Gastrocnemius medialis (tissue), 4 donors: Measurements from ENCODE around the gene SZT2.

ENCODE experiments used
- POLR2A ChIP-seq, 2 donors: fragments of 450-650 bp; IDR thresholded peaks; one replicate each; pipeline ENCODE4 v1.6.1; 2017; ENCODE audit warnings: antibody characterized with exemption in 2 of 2, mild to moderate bottlenecking in 2 of 2, moderate library complexity in 2 of 2
- TF ChIP-seq, protein P1 (sequence below), 5 experiments: fragments of 450-650 bp in 3 of 5; fragments of 200-600 bp in 2 of 5; sonication (generic) in 2 of 5; IDR thresholded peaks in 4 of 5; conservative IDR thresholded peaks in 1 of 5; 1 replicate in 4 of 5; 2 replicates in 1 of 5; pipeline ENCODE4 v1.5.1; 2016 to 2019; ENCODE audit warnings: antibody characterized with exemption in 5 of 5, mild to moderate bottlenecking in 3 of 5, moderate library complexity in 3 of 5

DNA sequence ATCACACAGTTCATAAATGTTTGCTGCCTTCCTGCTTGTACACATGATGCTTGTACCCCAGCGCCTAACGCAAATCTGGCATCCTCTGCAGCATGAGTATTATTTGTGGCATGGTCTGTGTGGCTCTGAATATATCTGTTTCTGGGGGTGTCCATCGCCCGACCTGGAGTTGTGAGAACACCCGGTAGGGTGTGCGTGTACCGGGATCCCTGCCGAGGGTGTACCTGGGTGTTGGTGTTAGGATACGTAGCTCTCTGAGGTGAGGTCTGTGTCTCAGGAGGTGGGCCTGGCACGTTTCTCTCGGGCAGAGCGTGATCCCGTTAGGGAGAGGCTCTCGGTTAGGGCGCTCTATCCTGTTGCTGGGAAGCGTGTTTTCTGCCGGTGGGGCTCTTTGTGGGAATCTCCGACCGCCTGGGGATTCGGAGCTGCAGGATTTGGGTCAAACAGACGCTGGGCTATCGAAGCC, 41.3 kb upstream of the SZT2 start:
- TF ChIP-seq, protein P1, sequence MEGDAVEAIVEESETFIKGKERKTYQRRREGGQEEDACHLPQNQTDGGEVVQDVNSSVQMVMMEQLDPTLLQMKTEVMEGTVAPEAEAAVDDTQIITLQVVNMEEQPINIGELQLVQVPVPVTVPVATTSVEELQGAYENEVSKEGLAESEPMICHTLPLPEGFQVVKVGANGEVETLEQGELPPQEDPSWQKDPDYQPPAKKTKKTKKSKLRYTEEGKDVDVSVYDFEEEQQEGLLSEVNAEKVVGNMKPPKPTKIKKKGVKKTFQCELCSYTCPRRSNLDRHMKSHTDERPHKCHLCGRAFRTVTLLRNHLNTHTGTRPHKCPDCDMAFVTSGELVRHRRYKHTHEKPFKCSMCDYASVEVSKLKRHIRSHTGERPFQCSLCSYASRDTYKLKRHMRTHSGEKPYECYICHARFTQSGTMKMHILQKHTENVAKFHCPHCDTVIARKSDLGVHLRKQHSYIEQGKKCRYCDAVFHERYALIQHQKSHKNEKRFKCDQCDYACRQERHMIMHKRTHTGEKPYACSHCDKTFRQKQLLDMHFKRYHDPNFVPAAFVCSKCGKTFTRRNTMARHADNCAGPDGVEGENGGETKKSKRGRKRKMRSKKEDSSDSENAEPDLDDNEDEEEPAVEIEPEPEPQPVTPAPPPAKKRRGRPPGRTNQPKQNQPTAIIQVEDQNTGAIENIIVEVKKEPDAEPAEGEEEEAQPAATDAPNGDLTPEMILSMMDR (IDR thresholded peaks at IDR 0.05 in 4 of 5, conservative IDR thresholded peaks at IDR 0.05 in 1 of 5) = no peak
- no peak for TF ChIP-seq POLR2A (IDR thresholded peaks at IDR 0.05)
